Measurements from ENCODE around the gene FLT1.

FLT1 gene

GRCh38 chr13:28452755-28453154 is 42.2 kb downstream of the FLT1 start:
- no peak for DNase-seq

DNA sequence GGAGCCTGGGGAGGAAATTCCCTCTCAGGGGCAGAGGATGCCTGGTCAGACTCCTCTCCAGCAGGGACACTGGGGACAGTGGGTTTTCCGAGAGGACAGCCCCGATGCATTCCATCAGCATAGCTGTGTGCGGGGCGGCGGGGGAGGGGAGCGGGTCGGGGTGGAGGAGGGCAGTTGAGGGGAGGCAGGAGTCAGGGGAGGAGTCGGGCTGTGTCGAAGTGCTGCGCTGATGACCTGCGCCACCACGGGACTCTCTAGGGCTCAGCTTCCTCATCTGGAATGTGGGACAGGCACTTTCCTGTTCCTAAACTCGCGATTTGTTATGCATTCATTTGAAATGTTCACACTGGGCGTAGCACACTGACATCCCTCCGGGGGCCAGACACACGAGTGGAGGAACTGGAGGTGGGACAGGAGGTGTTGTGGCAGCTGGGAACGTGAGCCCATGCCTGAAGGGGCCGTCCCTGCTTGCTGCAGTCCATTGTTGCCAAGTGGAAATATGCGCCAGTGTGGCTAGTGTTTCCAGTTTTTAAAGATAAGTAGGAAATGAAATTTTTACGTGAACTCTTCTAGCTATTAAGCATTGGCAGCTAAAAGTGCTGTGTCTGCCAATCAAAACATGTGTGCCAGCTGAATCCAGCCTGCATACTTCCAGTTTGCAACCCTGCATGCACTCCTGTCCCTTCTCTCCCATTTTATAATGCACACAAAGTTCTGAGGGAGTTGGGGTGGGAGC is 43.3 kb downstream of the FLT1 start:
- no peak for DNase-seq

- no peak for DNase-seq
These were observed 44.8 kb downstream of the FLT1 start for GRCh38 chr13:28449826-28450773.

GRCh38 chr13:28448651-28449358 is 46.1 kb downstream of the FLT1 start:
- DNase-seq: no peak

GRCh38 chr13:28447989-28448388 is 46.9 kb downstream of the FLT1 start:
- DNase-seq: no peak

GRCh38 chr13:28447206-28447605 is 47.7 kb downstream of the FLT1 start:
- no peak for DNase-seq

GRCh38 chr13:28442839-28443238 is 52.1 kb downstream of the FLT1 start:
- DNase-seq: no peak

DNA sequence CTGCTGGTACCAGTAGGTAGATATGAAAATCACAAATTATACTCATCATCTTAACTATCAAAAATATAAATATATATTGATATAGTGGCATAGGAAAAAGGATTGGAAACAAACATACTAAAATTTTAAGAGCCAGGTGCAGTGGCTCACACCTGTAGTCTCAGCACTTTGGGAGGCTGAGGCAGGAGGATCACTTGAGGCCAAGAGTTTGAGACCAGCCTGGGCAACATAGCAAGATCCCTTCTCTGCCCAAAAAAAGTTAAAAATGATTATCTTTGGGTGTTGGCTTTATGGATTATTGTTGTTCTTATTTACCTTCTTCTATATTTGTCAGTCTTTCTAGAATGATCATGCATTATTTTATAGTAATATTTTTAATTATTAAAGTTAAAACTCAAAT is 53.4 kb downstream of the FLT1 start:
- DNase-seq: no peak

GRCh38 chr13:28440774-28441504 is 54.0 kb downstream of the FLT1 start:
- no peak for DNase-seq

GRCh38 chr13:28438598-28439334 is 56.2 kb downstream of the FLT1 start:
- no peak for DNase-seq

DNA sequence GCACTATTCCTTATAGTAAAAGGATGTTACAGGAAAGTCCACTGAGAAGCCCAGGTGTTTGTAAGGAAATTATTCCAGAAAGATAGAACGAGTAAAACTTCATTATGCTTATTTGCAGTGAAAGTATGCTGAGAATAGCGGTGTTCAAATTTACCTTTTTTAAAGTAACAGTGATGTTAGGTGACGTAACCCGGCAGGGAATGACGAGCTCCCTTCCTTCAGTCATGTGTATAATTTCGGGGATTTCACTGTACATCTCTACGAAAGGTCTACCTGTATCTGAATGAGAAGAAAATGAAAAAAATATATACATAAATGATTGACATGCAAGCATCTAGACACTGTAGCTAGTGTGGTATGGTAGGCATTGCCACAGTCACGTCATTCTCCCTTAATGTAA is 56.9 kb downstream of the FLT1 start:
- no peak for DNase-seq

GRCh38 chr13:28435917-28436316 is 59.0 kb downstream of the FLT1 start:
- DNase-seq: no peak

DNA sequence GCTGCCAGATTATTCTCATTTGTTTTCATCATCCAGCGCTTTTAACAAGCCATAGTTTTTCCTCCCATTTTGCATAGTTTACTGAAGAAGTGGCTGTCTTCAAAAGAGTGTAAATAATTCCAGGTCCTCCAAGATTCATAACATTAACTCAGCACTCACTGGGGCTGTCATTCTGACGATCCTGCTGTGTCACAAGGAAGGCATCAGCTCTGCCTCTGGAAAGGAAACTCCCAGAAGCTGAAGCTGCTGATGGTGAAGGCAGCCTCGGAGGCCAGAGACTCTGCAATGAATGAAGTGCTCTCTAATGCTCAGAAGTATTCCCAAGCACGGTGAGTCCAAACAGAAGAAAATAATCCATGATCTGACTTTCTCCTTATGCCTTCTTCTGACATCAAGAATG is 60.0 kb downstream of the FLT1 start:
- DNase-seq: no peak

- no peak for DNase-seq
These were observed 61.9 kb downstream of the FLT1 start for GRCh38 chr13:28432816-28433560.

DNA sequence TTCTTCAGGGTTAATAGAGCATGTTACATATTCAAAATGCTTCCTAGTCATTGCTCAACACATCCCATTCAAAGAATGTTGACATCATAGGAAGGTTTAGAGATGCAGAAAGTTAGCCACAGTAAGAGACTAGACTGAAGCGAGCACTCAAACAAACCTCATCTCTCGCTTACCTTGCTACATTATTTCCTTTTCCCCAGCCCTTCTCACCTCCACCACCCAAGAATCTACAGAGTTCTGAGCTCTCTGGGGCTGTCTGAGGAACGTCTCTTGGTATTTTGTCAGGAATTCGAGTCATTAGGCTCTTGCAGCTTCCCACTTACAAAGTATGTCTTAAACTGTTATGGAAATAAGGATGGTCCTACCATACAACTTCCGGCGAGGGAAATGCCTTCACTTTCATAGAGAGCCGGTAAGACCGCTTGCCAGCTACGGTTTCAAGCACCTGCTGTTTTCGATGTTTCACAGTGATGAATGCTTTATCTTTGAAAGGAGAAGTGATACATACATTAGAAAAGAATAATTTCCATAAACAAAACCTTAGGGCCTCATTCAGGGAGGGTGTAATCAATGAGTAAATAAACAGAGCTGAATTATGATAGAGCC is 65.1 kb downstream of the FLT1 start:
- no peak for DNase-seq

DNA sequence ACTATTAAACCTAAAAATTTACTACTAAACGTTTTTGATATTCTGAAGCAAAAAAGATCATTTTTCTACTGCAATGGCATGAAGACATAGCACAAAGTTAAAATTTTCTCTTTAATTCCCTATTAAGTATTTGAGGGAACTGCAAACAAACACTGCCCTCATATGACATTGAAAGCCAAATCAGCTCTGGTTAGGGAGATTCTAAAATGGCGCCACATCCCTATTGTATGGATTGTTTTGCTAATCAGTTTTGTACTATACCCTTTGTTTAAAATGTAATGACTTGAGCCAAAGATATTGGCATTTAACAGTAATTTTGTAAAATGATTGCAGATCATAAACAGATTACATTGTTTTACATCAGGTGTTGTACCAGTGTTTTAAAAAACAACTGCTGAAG is 65.8 kb downstream of the FLT1 start:
- DNase-seq: no peak

DNA sequence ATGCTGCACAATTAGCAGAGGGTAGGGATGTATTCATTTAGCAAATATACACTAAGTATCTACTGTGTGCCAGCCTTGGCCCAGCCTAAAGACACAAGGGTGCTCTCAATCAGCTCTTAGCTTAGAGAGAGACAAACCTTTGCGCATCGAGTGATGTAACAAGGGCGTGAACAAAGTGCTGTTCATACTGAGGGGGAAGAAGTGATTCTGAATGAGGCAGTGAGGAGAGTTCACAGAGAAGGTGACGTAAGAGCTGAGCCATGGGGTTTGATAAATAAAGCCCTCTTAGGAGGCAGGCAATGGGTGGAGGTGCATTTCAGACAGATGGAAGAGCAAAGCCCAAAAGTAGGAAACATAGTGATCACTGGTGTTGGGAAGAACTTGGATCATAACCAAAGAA is 68.5 kb downstream of the FLT1 start:
- no peak for DNase-seq

DNA sequence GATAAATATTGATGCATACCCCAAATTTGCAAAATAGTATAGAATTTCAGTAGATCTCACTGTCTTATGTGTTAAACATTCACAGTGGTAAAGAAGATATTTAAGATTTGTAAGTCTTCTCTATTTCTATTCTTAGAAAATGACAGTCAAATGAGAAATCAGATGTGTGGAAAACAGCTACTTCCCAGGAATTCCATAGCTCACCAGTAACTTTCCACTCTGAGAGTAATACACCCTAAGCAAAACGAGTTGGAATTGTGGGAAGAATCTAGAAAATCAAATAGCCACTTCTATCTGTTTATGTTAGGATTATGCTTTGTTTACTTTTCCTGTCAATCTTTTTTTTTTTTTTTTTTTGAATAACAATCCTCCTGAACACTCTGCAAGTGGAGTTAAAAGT is 69.1 kb downstream of the FLT1 start:
- DNase-seq: no peak

DNA sequence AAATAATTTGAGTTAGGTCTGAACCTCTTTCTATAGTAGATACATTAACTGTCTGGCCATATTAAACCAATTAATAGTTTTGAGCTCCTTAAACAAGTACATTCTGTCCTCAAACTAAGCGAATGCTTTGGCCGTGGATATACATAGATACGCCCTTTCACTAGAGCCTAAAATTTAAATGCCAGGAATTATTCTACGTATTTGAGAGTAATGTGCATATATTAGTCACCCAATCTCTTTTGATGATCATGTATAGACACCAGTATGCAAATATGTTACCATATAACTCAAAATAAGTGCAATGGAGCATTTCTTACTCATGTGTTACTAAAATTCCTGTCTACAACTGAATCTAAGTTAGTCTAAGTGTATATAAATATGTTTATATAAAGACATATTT is 70.4 kb downstream of the FLT1 start:
- no peak for DNase-seq

GRCh38 chr13:28423010-28423409 is 71.9 kb downstream of the FLT1 start:
- DNase-seq: peak; percentile 63

All from CD4-positive, alpha-beta T cell treated with Interleukin-15 for 1 hour (primary cell).